Activated CD8-positive, alpha-beta memory T cell treated with anti-CD3 and anti-CD28 coated beads, Interleukin-2, amount 50 U/mL, for 24 hours (primary cell): ENCODE data around the gene HLA-G.

Experiments
- DNase-seq: peaks from one replicate; pipeline ENCODE4 v3.0.0-alpha.2; 2020; ENCODE audit errors: extremely low read depth

The HLA-G gene

GRCh38 chr6:29816030-29816429, 11.6 kb upstream of the HLA-G start:
- DNase-seq, result no peak

DNA sequence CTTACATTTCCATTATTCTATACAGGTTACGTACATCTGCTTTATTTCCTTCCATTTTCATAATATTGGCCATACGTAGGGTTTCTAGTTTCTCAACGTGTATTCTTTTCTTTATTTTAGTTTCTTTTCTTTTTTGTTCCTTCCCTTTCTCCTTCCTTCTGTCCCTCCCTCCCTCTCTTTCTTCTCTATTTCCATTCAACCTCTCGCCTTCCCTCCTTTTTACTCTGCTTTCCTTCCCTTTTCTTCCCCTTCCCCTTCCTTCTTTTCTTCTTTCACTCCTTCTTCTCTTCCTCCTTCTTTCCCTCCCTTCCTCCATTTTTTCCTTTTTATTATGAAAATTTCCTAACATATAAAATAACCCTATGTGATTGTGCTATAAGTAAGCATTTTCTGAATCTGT, 8.7 kb upstream of the HLA-G start:
- DNase-seq, result no peak

- no peak for DNase-seq
Measured at GRCh38 chr6:29824144-29824543, 3.5 kb upstream of the HLA-G start.

DNA sequence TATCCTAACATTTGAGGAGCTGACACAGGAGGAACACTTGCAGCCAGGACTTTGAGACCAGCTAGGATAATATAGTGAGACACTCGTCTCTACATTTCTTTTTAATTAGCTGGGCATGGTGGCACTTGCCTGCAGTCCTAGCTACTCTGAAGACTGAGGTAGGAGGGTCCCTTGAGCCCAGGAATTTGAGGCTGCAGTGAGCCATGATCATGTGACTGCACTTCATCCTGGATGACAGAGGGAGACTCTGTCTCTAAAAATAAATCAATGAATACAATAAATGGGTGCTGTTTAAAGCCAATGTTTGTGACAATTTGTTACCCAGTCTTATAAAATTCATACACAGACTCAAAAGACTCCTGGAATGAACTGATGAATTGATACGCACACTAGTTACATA, 1.8 kb upstream of the HLA-G start:
- DNase-seq, result no peak

DNA sequence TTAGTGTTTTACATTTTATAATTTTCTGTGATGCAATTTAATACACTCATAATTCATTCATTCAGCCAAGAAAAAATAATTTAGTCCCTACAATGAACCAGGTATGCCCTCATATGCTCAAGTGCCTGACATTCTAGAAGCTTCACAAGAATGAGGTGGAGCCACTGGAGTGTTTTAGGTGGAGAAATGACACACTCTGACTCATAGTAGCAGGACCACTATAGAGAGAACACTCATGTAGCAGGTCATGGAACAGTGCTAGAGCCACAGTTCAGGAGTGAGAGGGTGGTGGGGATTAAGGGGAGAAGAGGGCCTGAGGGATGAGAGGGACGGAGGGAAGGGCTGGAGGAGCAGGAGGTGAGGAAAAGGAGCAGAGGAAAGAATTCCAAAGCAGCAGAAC, 1.4 kb upstream of the HLA-G start:
- no peak for DNase-seq

GRCh38 chr6:29828471-29828797, 809 bp downstream of the HLA-G start:
- no peak for DNase-seq

GRCh38 chr6:29829766-29830165, 2.1 kb downstream of the HLA-G start:
- DNase-seq, result no peak

DNA sequence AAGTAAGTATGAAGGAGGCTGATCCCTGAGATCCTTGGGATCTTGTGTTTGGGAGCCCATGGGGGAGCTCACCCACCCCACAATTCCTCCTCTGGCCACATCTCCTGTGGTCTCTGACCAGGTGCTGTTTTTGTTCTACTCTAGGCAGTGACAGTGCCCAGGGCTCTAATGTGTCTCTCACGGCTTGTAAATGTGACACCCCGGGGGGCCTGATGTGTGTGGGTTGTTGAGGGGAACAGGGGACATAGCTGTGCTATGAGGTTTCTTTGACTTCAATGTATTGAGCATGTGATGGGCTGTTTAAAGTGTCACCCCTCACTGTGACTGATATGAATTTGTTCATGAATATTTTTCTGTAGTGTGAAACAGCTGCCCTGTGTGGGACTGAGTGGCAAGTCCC, 2.8 kb downstream of the HLA-G start:
- DNase-seq, result no peak

DNA sequence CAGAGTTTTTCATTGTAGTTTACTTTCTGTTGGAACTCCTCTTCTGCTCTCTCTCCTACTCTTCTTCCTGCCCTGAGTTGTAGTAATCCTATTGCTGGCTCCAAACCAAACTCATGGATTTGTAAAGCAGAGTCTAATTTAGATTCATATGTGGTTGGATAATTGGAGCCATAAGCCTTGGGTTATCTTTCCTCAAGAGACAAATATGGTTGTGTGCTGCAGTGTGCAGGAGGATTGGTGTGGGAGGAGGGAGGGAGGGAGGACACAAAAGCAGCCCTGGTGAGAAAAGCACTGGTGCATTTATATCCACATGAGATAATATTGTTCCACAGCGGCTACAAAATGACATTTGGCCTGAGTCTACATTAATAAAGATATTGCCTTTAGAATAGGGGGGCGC, 4.2 kb downstream of the HLA-G start:
- DNase-seq, result no peak

DNA sequence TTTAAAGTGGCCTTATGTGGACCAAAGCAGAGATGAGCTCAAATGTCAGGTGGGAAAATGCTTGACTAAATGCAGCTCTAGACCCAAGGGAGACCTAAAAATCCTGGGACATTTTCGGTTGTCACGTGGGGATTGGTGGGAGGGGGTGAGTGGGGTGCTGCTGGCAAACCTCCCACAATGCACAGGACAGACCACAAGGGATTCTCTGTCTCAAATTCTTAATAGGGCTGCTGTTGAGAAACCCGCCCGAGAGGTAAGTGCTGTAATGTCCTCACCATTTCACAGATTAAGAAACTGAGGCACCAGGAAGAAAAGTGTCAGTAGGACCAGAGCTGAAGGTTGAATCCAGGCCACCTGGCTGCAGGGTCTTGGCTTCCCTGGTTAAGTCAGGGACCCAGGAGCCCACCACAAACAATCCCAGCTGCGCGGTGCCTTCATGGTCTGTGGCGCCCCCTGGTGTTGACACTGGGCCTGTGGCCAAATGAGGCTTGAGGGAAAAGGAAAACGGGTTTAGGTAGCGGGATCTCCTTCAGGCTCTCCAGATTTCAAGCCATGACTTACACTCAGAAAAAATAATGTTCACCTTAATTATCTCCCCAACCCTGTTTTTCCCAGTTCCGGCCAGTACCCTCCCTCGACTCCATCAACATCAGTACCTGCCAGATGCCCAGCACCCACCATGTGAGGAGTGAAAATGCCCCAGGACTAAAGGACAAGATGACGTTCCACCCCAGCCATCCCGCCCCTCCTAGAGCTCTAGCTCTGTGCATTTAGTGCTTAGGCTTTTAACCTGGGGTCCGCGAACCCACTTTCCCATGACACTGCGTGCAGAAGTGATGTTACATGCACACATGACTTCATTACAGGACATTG, 7.2 kb downstream of the HLA-G start:
- DNase-seq, result peak; percentile 18

DNA sequence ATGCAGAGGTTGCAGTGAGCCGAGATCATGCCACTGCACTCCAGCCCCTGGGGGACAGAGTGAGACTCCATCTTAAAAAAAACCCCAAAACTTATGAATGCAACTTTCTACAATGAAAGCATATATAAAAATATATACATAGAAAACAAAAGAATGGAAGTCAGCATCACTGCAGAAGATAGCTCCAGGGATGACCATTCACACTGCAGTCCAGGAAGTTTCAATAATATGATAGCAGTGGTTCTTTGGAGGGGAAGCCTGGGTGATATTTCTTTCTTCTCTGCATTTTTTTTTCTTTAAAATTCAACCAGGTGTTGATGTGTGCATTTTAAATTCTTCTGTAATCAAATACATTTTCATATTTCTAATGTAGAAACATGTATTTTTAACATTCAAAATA, 12.3 kb downstream of the HLA-G start:
- DNase-seq, result no peak

DNA sequence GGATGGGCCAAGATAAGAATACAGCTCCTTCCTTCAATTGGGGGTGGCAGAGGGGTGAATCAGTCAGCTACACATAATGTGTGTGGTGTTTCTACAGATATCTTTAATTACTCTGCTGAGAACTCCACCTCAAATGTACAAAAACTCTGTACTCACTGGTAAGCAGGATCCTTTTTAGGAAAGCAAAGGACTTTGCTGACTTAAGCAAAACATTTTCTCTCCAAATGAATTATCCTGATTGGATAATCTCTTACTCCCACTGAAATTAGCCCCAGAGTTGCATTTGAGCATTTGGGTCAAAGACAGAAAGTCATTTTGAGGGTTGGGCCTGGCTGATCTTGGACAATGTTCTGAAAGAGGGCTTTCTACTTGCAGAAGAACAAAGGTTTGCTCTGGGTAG, 13.4 kb downstream of the HLA-G start:
- DNase-seq, result no peak

GRCh38 chr6:29845405-29846006, 17.9 kb downstream of the HLA-G start:
- no peak for DNase-seq

DNA sequence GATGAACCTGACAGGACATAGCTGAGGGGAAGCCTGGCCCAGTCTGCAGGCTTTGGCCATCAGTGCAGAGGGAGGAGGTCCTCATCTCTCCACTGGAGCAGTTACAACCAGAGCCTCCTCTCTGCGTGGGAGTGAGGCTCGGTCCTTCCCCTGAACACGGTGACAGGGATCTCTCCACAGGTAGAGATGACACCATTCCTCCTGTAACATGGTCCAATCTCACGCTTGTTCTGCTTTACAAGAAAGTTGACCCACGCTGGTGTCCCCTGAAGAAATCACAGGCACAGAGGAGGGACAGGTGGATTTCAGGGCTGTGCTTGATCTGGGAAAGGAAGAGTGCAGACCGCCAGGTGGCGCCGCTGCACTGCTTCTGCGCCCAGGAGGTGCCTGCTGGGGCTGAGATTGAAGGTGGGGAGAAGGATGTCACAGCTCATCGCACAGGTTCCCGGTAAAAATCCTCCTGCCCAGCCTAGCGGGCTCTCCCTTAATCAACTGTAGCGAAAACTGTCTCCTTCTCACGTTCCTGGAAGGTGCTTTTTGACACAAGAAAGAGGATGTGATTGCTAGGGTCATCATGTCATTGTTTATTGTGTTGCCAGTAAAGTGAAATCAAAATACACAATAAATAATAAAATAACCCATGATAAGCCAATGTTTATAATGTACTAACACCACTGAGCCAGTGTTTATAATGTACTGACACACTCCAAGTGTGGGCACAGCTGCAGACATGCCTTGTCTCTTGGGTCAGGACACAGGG, 20.4 kb downstream of the HLA-G start:
- peak; percentile 54 for DNase-seq

GRCh38 chr6:29850011-29850553, 22.5 kb downstream of the HLA-G start:
- DNase-seq, result no peak

GRCh38 chr6:29851190-29851589, 23.6 kb downstream of the HLA-G start:
- DNase-seq, result no peak

DNA sequence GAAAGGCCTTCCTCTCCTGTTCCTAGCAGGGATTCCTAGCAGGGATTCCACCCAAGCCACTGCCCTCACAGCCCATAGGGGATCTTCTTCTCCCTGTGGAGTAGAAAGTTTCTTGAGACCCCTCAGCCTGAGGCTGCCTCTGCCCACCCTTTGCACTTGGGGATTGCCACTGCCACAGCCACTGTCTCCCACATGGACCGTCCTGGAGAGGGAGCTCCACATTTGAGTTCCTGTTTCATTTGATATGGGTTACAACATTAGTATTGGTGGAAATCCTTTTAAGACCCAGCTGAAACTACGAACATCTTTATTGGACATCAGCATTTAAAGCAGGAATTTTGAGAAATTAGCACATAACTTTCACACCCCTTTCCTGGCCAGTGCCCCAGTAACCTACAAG, 25.6 kb downstream of the HLA-G start:
- no peak for DNase-seq

DNA sequence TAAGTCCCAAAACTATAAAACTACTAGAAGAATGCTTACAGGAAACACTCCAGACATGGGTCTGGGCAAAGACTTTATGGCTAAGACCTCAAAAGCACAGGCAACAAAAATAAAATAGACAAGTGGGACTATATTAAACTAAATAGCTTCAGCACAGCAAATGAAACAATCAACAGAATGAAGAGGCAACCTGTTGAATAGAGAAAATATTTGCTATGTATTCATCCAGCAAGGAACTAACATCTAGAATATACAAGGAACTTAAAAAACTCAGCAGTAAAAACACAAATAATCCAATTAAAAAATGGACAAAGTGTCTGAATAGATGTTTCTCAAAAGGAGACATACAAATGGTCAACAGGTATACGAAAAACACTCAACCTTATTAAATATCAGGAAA, 30.4 kb downstream of the HLA-G start:
- no peak for DNase-seq

DNA sequence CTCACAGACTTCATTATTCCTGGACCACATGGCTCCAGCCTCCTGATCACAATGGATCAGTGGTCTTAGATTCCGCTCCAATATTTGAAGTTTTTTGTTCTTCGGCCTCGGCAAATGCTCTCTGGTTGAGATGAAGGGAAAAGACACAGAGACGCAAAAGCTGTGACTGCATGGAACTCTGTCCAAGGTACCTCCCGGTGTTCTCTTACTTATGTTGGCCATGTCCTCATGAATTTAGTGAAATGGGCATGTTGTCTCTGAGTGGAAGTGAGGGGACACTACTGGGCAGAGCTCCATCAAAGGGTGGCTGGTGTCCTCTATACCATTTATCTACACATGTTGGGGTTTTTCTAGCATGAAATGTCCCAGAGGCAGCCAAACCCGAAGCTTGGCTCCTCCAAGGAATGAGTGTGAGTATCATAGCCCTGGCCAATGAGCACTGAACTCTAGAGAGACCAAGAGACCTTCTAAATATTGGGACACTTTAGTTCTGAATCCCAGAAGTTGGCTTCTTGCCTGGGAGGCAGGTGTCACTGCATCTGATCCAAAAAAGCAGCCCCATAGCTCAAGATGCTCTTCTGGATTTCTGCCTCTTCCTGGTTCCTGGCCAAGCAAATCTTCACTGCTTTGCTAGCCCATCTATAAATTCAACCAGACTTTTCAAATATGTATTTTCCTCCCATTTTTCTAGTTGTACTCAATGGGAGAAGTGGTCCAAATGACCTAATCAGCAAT, 34.1 kb downstream of the HLA-G start:
- DNase-seq, result no peak

- DNase-seq, result no peak
Measured at GRCh38 chr6:29864037-29864810, 36.6 kb downstream of the HLA-G start.

DNA sequence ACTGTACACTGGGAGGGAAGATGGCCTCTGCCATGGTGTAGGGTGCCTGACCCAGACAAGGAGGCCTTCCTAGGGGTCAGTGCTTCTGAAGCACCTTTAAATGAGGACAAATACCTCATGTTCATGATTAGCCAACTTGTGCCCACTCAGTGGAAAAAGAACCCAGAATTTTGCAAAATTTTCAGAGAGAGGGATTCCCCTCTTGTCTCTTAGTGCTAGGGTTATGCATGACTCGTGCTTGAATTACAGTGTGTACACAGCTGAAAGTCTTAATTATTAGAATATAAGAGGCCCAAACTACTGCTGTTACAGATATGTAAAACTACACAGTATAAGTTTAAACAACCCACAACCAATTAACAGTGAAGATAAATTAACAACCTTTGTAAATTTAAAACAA, 38.0 kb downstream of the HLA-G start:
- no peak for DNase-seq
